GM18505 (cell line): ENCODE data around the gene GDPGP1.

Experiments
- ATAC-seq: cut with Tn5 transposase; IDR thresholded peaks from one replicate; pipeline ENCODE4 v1.9.1; 2021; ENCODE audit not compliant: unreplicated experiment
- POLR2A ChIP-seq: IDR thresholded peaks from 4 replicates; pipeline ENCODE4 v1.6.1; 2011; ENCODE audit warnings: borderline replicate concordance; ENCODE audit not compliant: insufficient read depth, insufficient read length; ENCODE audit errors: extremely low read depth

GDPGP1 gene

DNA sequence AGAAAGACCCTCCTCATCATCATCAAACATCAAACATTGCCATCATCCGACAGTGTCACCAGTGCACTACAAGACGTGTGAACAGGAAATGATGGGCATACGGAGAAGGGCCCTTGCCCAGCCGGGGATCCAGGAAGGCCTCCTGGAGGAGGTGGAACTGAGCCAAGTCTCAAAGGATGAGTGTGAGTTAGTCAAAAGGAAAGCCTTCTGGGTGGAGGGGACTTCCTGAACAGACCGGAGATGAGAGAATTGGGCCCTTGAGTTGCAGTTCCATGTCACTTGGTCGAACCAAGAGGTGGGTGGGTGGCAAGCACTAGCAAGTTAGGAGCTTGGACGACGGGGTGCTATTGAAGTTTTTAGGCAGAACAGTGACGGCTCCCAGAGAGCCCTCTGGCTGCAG is 24.4 kb upstream of the GDPGP1 start:
- no peak for ATAC-seq
- TF ChIP-seq POLR2A = no peak

DNA sequence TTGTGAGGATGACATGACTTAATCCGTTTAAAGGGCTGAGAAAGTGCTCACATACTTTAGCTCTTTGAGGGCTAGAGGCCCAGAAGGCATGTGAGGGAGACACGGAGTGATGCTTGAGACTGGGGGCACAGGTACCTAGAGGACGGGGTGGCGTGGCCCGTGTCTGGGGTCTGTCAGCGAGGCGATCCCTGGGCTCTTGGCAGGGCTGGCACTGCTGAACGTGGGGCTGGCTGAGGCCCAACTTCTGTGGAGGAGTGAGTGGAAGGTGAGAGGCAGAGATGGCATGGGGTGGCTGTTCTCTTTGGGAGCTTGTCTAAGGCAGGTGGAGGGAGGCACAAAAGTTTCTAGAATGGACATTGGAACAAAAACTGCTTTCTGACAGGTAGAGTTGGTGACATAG is 23.4 kb upstream of the GDPGP1 start:
- no peak for TF ChIP-seq POLR2A
- no peak for ATAC-seq

DNA sequence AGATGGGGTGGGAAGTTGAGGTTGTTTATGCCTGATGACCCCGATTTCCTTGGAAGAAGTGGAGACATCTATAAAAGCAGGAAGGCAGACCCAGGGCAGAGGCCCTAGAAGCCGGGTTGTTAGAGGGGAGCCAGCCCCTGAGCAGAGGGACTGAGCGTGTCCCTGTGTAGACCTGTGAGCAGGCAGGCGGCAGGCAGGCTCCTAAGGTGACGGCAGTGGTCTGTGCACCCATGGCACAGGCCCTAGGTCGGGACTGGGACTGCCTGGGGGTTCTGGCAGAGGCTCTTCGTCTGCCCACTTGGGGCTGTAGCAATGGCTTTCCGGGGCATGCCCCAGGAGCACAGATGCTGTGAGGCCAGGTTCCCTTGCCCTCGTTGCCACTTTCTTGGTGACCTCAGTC is 23.0 kb upstream of the GDPGP1 start:
- TF ChIP-seq POLR2A = no peak
- no peak for ATAC-seq

DNA sequence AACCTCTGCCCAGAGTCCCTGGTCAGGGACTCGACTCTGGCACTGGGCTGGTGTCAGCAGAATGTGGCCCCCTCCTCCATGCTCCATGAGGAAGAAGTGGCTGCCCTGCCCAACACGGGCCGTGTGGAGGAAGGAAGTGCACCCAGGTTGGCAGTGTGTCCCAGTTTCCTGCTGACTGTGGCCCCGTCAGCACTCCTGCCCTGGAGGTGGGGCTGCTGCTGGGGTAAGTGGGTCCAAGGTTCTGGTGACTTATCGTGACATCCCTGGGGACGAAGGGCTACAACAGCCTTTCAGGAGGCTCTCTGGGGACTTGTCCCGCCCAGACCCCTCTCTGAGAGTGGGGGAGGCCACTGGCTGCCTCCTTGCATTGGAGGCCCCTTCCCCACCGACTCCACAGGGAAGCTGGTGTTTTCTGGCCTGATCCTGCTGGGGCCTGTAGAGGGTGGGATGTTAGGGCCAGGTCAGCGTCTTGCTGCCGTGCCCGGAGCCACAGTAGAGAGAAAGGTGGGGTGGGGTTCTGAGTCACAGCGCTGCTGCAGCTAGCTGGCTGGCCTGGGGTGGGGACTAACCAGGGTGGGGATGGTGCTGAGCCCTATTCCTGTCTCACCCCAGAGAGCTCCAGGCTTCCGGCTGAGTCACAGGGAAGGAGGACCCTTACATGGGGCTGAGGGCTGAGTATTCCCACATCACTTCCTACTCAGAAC is 22.4 kb upstream of the GDPGP1 start:
- ATAC-seq = no peak
- TF ChIP-seq POLR2A = no peak

DNA sequence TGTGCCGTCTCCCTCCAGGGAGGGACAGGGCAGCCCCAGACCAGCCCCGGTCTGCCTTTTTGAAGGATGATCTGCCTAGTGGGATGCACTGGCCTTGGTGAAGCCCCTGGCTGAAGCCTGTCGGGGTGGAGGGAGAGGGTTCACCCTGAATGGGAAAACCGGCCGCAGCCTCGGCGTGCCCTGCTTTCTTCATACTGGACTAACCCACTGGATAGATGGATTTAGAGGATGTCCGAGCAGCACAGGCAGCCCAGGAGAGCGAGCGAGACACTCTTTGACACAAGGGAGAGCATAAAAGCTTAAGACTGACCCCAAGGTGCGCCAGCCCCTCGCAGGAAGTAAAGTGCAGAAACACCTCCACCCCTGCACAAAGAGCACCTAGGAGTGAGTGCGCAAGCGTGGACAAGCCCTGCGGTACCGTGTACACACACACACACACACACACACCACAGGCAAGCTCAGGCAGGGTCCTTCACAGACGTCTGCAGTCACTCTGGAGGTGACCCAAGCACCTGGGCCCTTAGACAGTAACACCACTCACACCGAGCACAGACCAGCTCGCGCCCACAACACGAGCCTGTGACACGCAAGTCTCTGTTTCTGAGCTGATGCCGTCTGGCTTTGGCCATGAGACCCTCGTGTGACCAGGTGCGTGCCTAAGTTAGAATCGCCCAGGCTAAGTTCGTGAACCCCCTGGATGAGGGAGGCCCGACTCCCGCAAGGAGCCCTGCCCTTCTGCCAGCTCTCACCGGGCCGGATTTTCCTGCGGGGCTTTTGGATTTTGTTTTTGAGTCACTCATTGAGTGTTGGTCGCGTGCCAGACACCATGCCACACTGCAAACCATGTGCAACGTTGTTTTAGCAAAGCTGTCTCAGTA is 21.5 kb upstream of the GDPGP1 start:
- TF ChIP-seq POLR2A = no peak
- no peak for ATAC-seq

DNA sequence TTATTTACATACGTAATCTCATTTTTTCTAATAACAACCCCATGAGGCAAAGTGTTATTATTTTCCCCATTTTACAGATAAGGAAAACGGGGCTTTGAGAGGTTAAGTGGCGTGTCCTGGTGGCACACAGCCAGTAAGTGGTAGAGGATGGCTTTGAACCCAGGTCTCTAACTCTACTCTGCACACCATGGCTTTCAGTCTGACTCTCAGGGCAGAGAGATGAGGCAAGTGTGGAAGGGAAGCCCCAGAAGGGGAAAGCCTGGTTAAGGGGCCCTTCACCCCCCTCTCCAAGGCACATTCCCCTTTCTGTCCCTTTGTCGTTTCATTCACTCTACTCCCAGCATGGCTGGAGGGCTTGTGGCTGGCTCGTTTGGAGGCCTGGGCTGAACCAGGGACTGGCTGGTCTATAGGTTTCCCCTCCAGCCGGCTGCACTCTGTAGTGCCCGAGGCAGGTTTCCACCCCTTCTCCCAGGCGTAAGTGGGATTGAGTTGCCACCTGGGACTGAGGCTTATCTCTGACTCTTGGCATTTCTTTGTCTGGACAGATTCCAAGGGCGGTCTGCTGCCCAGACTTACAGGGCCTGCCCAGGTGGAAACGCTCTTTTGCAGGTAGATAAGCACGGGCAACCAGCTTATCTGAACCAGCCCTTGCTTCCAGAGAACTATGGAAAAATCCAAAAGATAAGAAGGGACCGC is 20.7 kb upstream of the GDPGP1 start:
- TF ChIP-seq POLR2A = no peak
- no peak for ATAC-seq

DNA sequence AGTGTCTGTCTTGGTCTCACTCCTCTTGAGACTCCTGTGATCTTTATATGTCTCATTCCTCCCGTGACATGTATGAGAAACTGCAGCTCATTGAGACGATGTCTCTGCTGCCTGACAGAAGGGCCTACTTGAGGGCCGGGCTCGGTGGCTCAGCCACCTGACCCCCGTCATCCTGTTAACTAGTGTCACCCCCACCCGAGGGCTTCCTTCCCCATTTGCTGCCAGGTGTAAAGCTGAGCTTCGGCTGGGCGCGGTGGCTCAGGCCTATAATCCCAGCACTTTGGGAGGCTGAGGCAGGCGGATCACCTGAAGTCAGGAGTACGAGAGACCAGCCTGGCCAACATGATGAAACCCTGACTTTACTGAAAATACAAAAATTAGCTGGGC is 20.2 kb upstream of the GDPGP1 start:
- no peak for TF ChIP-seq POLR2A
- ATAC-seq = no peak

DNA sequence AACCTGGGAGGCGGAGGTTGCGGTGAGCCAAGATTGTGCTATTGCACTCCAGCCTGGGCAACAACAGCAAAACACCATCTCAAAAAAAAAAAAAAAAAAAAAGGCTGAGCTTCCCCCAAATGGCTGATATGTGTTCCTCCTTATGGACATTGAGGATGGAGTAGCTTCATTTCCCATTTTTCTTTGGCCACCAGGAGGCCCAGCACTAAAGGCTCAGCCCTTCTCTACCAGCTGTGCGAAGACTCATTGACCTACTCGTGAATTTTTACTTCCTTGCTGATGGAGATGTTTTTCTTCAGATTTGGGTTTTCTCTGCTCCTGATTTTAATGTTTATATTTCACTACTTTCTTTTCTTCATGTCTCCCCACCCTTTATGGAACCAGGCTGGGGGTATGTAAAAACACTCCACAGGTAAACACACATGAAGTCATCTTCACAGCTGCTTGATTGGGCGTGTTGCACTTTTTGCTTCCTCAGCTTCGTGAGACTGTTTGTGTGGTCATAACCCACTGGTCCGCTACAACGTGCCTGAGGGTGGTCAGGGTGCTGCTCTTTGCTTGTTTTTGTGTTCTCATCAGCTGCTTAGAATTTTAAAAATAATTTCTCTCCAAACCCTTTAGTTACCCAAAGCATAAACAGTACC is 19.3 kb upstream of the GDPGP1 start:
- TF ChIP-seq POLR2A = no peak
- no peak for ATAC-seq

DNA sequence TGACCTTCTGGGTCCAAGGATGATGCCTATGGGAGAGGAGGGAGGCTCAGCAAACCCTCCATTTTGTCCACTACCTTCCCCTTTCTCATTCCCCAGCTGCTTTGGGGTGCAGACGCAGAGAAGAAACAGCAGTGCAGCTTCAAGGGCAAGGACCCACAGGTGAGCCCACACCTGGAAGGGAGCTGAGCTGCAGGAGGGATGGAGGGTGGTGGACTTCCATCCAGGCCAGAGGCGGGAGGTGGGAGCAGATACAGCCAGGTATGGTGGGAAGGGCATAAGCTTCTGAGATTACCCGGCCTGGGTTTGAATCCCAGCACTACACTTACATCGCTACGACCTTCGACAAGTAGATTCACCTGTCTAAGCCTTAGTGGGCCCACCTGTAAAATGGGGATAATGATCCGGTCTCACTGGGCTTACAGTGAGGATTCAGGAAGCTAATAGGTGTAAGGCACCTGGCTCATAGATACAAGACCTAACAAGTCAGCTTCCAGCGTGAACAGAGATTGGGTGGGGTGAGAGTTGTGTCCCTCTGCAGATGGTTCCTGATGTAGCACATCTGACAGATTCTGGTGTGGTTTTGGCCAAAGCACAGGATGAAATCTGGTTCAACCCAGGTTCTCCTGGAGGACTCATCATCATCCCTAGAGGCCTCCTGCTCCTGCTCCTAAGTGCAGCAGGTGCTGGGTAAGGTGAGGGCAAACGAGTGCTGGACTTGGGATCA is 16.2 kb upstream of the GDPGP1 start:
- no peak for TF ChIP-seq POLR2A
- ATAC-seq = no peak

DNA sequence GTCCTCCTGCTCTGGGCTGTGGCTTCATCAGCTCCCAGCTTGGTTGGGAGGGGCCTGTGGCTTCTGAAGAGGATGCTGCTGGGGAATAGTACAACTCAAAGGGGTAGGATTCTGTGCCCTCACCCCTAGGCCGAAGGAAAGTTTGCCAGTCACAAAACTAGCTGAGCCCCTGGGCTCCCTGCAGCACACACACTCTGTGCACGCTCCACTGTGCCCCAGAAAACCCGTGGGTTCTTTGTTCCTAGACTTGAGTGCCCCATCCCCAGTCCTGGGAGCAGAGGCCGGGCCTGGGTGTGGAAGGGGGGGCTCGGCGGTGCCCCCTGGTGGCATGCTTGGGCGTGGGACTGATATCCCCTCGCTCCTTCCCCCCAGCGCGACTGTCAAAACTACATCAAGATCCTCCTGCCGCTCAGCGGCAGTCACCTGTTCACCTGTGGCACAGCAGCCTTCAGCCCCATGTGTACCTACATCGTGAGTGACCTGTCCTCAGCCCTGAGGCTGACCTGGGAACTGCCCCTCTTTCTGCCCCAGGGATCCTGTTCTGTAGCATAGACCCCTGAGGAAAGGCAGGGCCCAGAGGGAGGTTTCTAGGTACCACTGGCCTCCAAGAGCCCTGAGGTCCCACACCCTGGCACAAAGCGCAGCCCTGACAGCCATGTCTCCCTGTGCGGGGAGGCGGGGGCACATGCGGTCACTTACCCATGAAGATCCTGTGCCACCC is 14.4 kb upstream of the GDPGP1 start:
- TF ChIP-seq POLR2A = no peak
- no peak for ATAC-seq

DNA sequence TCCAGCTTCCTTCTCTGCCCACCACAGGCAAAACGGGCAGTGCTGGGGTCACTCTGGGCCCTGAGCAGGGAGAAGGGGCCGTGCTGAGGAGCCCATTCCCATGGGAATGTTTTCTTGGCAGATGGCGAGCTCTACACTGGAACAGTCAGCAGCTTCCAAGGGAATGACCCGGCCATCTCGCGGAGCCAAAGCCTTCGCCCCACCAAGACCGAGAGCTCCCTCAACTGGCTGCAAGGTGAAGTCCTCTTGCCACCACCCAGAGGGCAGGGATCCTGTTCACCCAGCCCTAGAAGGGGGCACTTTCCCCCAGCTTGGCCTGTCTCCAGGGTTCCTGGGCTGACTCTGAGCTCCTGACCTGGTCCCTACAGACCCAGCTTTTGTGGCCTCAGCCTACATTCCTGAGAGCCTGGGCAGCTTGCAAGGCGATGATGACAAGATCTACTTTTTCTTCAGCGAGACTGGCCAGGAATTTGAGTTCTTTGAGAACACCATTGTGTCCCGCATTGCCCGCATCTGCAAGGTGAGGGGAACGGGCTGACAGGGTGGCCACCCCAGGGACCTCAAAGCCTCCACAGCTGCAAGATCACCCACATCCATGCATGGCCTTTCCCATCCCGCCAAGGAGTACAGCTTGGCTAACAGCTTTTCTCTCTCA is 12.6 kb upstream of the GDPGP1 start:
- TF ChIP-seq POLR2A = no peak
- ATAC-seq = no peak

DNA sequence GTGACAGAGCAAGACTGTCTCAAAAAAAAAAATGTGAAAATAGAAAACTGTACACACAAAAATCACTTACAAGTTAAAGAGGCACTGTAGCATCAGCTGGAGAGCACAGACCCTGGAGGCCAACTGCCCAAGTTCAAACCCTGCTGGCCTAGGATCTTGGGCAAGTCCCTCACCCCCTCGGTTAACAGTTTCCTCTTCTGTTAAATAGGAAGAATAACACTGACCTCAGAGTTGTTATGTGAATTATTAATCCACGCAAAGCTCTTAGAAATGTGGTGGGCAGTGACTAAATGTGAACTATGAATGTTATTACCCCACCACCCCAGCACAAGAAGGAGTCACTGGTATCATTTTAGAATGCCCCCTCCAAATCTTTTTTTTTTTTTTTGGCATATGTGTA is 11.5 kb upstream of the GDPGP1 start:
- no peak for TF ChIP-seq POLR2A
- no peak for ATAC-seq
